Measurements from ENCODE around the gene KCTD6. TPM values are rescaled to one million over a fixed set of nuclear protein-coding genes. Genes with fewer than 3 reads are reported as not detected.

KCTD6 gene
- total and polyA plus RNA-seq, 12 donors, result 7.2 to 19.9 (median 11.7) TPM

GRCh38 chr3:58551636-58552180 is 59.8 kb downstream of the KCTD6 start:
- no peaks in the 10 kb centered on the region for H3K36me3 ChIP-seq (replicated peaks in 1 of 2)
- WGBS, 4 donors, result 74 to 83% (median 79%) methylated on average over 4 of the region's 4 CpGs
- no peak for DNase-seq
- H3K27ac ChIP-seq, result no peak overlapping the region
- no peaks in the 10 kb centered on the region for H3K9me3 ChIP-seq (replicated peaks in 1 of 3)
- no peaks in the 10 kb centered on the region for H3K4me1 ChIP-seq (replicated peaks in 1 of 2)
- H3K27me3 ChIP-seq, result no peaks in the 10 kb centered on the region
- TF ChIP-seq CTCF (IDR thresholded peaks at IDR 0.05) (no peak), POLR2A (IDR thresholded peaks at IDR 0.05) (no peak)
- intact Hi-C loops (cut with DNase I), result no loop called here
- H3K4me3 ChIP-seq, result no peak overlapping the region

Other genes with a start within 250 kb of the KCTD6 start
- gene RPP14, start 185.9 kb upstream of the KCTD6 start, total RNA-seq, result 10 to 100 TPM in 8 of 9 donors, 1 to 10 TPM in 1; 9.2 to 23.2 (median 15.2) TPM
- 10 to 100 TPM in 2 of 3 donors, 1 to 10 TPM in 1; 9.8 to 15.3 (median 10.1) TPM for gene RPP14, start 185.9 kb upstream of the KCTD6 start, polyA plus RNA-seq
- gene HTD2, start 185.6 kb upstream of the KCTD6 start, total RNA-seq, result 10 to 100 TPM in 7 of 9 donors, 1 to 10 TPM in 2; 6.6 to 13.2 (median 11.0) TPM
- 1 to 10 TPM; 1.6 to 9.6 (median 2.0) TPM for gene HTD2, start 185.6 kb upstream of the KCTD6 start, polyA plus RNA-seq
- gene PXK, start 159.2 kb upstream of the KCTD6 start, total RNA-seq, result 10 to 100 TPM; 18.7 to 35.8 (median 25.4) TPM
- 10 to 100 TPM in 1 of 3 donors, 1 to 10 TPM in 2; 5.6 to 40.5 (median 7.6) TPM for gene PXK, start 159.2 kb upstream of the KCTD6 start, polyA plus RNA-seq
- gene PDHB, start 58.3 kb upstream of the KCTD6 start, total RNA-seq, result 100 to 1,000 TPM in 5 of 9 donors, 10 to 100 TPM in 4; 84.2 to 264 (median 107) TPM
- gene PDHB, start 58.3 kb upstream of the KCTD6 start, polyA plus RNA-seq, result 100 to 1,000 TPM in 1 of 3 donors, 10 to 100 TPM in 2; 59.2 to 198 (median 84.8) TPM
- gene ACOX2, start 45.1 kb downstream of the KCTD6 start, total RNA-seq, result 10 to 100 TPM in 8 of 9 donors, 1 to 10 TPM in 1; 8.1 to 52.4 (median 29.1) TPM
- gene ACOX2, start 45.1 kb downstream of the KCTD6 start, polyA plus RNA-seq, result 10 to 100 TPM; 24.0 to 65.5 (median 56.4) TPM
- 10 to 100 TPM in 1 of 9 donors, 1 to 10 TPM in 8; 1.2 to 11.6 (median 5.7) TPM for gene FAM107A, start 85.3 kb downstream of the KCTD6 start, total RNA-seq
- gene FAM107A, start 85.3 kb downstream of the KCTD6 start, polyA plus RNA-seq, result 10 to 100 TPM in 1 of 3 donors, 1 to 10 TPM in 2; 4.9 to 12.5 (median 6.8) TPM
- under 1 TPM in 2 of 9 donors, not detected in 7; 0.06 to 0.27 TPM for gene FAM3D, start 174.7 kb downstream of the KCTD6 start, total RNA-seq
- under 1 TPM in 2 of 3 donors, not detected in 1; 0.17 to 0.40 TPM for gene FAM3D, start 174.7 kb downstream of the KCTD6 start, polyA plus RNA-seq